Endothelial cell of umbilical vein (primary cell): Measurements from ENCODE around the gene EEF1AKMT2. TPM values are rescaled to one million over a fixed set of nuclear protein-coding genes. Genes with fewer than 3 reads are reported as not detected.

ENCODE experiments used
- BruUV-seq: library from RNA; stranded (reverse); fragments of 400-500 nt; replicated peaks from 2 replicates; lab custom pipeline; 2021; lab: Mats Ljungman, UMichigan
- CTCF ChIA-PET: fragments of 300-600, 350-600 bp; sonication (Branson Sonifier 250); formaldehyde crosslinking; loops from one replicate; lab custom pipeline; 2021; ENCODE audit warnings: antibody characterized with exemption, inconsistent platforms; lab: Charles Lee
- POLR2A ChIA-PET: fragments of 300-600, 350-600 bp; sonication (Branson Sonifier 250); formaldehyde crosslinking; loops from one replicate; lab custom pipeline; 2021; ENCODE audit warnings: antibody characterized with exemption, inconsistent platforms; lab: Charles Lee
- DNase-seq: peaks from one replicate; pipeline ENCODE4 v3.0.0-alpha.2; 2011; ENCODE audit warnings: low read depth, low spot score
- FAIRE-seq: peaks from 2 replicates; lab custom pipeline; 2011; peaks lifted over from hg19 to GRCh38; lab: Jason Lieb, UNC
- H2AFZ ChIP-seq: 2 replicates; pipeline ENCODE4 v1.6.0; 2012; ENCODE audit warnings: low read depth, low read length, control low read depth, inconsistent platforms
- H3K27ac ChIP-seq: 2 replicates; pipeline ENCODE4 v1.5.1; 2011; ENCODE audit warnings: low read depth, mild to moderate bottlenecking, control low read depth, low read length, moderate library complexity; ENCODE audit not compliant: insufficient read depth
- H3K27me3 ChIP-seq, 2 experiments: 2 replicates each; pipeline versions ENCODE4 v1.6.0 to v1.6.1; 2011; ENCODE audit warnings: low read length in 2 of 2, mixed read lengths in 1 of 2; ENCODE audit not compliant: control insufficient read depth in 2 of 2, insufficient read depth in 2 of 2
- H3K36me3 ChIP-seq, 2 experiments: 2 replicates in 1 of 2; 3 replicates in 1 of 2; pipeline ENCODE4 v1.5.1; 2011; ENCODE audit warnings: low read length in 2 of 2, mild to moderate bottlenecking in 1 of 2, moderate library complexity in 1 of 2; ENCODE audit not compliant: control insufficient read depth in 2 of 2, insufficient read depth in 2 of 2; ENCODE audit errors: extremely low read depth in 1 of 2
- H3K4me1 ChIP-seq: 3 replicates; pipeline ENCODE4 v1.5.1; 2011; ENCODE audit warnings: mild to moderate bottlenecking, low read length; ENCODE audit not compliant: control insufficient read depth, insufficient read depth; ENCODE audit errors: extremely low read depth
- H3K4me2 ChIP-seq: 2 replicates; pipeline ENCODE4 v1.6.1; 2011; ENCODE audit warnings: low read length, control low read depth, mixed read lengths; ENCODE audit not compliant: insufficient read depth
- H3K4me3 ChIP-seq, 3 experiments: fragments of 200-600 bp in 1 of 3; sonication (generic), shearing (Covaris generic) in 1 of 3; replicated peaks in 1 of 3; 2 replicates each; pipeline ENCODE4 v1.5.1; 2011 to 2016; ENCODE audit warnings: control low read depth in 3 of 3, low read length in 3 of 3, mild to moderate bottlenecking in 2 of 3, inconsistent platforms in 1 of 3, low read depth in 1 of 3, moderate library complexity in 1 of 3; ENCODE audit not compliant: insufficient read depth in 1 of 3
- H3K79me2 ChIP-seq: 2 replicates; pipeline ENCODE4 v1.6.0; 2012; ENCODE audit warnings: low read length, inconsistent platforms; ENCODE audit not compliant: control insufficient read depth, insufficient read depth
- H3K9ac ChIP-seq: replicated peaks from 2 replicates; pipeline ENCODE3; 2011; ENCODE audit warnings: low read length, control low read depth; ENCODE audit not compliant: insufficient read depth; ENCODE audit errors: extremely low read depth
- H3K9me1 ChIP-seq: replicated peaks from 3 replicates; pipeline ENCODE4 v1.6.0; 2011; ENCODE audit warnings: mild to moderate bottlenecking, low read length; ENCODE audit not compliant: control insufficient read depth, insufficient read depth; ENCODE audit errors: extremely low read depth
- H3K9me3 ChIP-seq: replicated peaks from 2 replicates; pipeline ENCODE4 v1.5.1; 2012; ENCODE audit warnings: low read length, inconsistent platforms; ENCODE audit not compliant: control insufficient read depth, insufficient read depth
- H4K20me1 ChIP-seq: replicated peaks from 2 replicates; pipeline ENCODE3; 2011; ENCODE audit warnings: mild to moderate bottlenecking, low read length; ENCODE audit not compliant: control insufficient read depth, insufficient read depth; ENCODE audit errors: extremely low read depth
- CTCF ChIP-seq, 2 donors: IDR thresholded peaks; 1 replicate in 1 of 2; 2 replicates in 1 of 2; pipeline ENCODE4 v1.5.1; 2011; ENCODE audit warnings: low read length in 2 of 2, mild to moderate bottlenecking in 2 of 2, moderate library complexity in 2 of 2, control low read depth in 1 of 2, inconsistent platforms in 1 of 2, low read depth in 1 of 2; ENCODE audit not compliant: insufficient read depth in 1 of 2; ENCODE audit errors: extremely low read depth in 1 of 2
- EZH2 ChIP-seq: IDR thresholded peaks from 2 replicates; pipeline ENCODE4 v1.6.1; 2012; ENCODE audit warnings: borderline replicate concordance, low read depth, mild to moderate bottlenecking, moderate library complexity, low read length, inconsistent platforms; ENCODE audit not compliant: severe bottlenecking
- FOS ChIP-seq: IDR thresholded peaks from 2 replicates; pipeline ENCODE4 v1.6.1; 2011; ENCODE audit warnings: mild to moderate bottlenecking, low read length, moderate library complexity, borderline replicate concordance; ENCODE audit not compliant: insufficient read depth
- GATA2 ChIP-seq: IDR thresholded peaks from 2 replicates; pipeline ENCODE4 v1.7.0; 2011; ENCODE audit warnings: low read depth, mild to moderate bottlenecking, moderate library complexity, mixed read lengths, low read length; ENCODE audit not compliant: insufficient read length, insufficient read depth
- JUN ChIP-seq: IDR thresholded peaks from 2 replicates; pipeline ENCODE4 v1.6.1; 2011; ENCODE audit warnings: borderline replicate concordance, low read depth; ENCODE audit not compliant: insufficient read length, insufficient read depth
- MYC ChIP-seq: IDR thresholded peaks from one replicate; pipeline ENCODE4 v1.6.1; 2011; ENCODE audit warnings: mild to moderate bottlenecking, low read depth, low read length
- POLR2A ChIP-seq: IDR thresholded peaks from 2 replicates; pipeline ENCODE4 v1.6.1; 2012; ENCODE audit warnings: low read depth, mild to moderate bottlenecking, control low read depth, low read length
- POLR2AphosphoS5 ChIP-seq: IDR thresholded peaks from 2 replicates; pipeline ENCODE4 v1.6.1; 2012; ENCODE audit warnings: low read depth, mild to moderate bottlenecking, control low read depth, low read length, moderate library complexity; ENCODE audit not compliant: insufficient read depth
- dilution Hi-C: fragments of 300-500 bp; cut with MboI; formaldehyde crosslinking; loops from one replicate; pipeline ENCODE4 v1.15.0; 2019; ENCODE audit warnings: low sequenced_read_pairs; ENCODE audit not compliant: extremely low pct_ligation_motif_present
- intact Hi-C: fragments of 100-400 bp; cut with micrococcal nuclease; formaldehyde crosslinking; loops from one replicate; pipeline ENCODE4 v1.10.0; 2022
- polyA plus RNA-seq, 4 experiments: library from polyadenylated mRNA; depleted of rRNA in 3 of 4; stranded (reverse) in 3 of 4; unstranded in 1 of 4; fragments of >200 nt; gene quantifications; 2 replicates each; pipeline versions ENCODE4 v1.2.1 to v1.2.3, GENCODE V29; 2011 to 2012; ENCODE audit warnings: missing spikeins in 1 of 4
- total RNA-seq: library from RNA; stranded (reverse); gene quantifications from 2 replicates; pipeline ENCODE4 v1.2.3, GENCODE V29; 2021

Gene EEF1AKMT2
- total and polyA plus RNA-seq, 2 donors (not counting 3 experiments of a cell fraction or from before 2014, with no cell fraction given), result 8.5 to 21.3 TPM

DNA sequence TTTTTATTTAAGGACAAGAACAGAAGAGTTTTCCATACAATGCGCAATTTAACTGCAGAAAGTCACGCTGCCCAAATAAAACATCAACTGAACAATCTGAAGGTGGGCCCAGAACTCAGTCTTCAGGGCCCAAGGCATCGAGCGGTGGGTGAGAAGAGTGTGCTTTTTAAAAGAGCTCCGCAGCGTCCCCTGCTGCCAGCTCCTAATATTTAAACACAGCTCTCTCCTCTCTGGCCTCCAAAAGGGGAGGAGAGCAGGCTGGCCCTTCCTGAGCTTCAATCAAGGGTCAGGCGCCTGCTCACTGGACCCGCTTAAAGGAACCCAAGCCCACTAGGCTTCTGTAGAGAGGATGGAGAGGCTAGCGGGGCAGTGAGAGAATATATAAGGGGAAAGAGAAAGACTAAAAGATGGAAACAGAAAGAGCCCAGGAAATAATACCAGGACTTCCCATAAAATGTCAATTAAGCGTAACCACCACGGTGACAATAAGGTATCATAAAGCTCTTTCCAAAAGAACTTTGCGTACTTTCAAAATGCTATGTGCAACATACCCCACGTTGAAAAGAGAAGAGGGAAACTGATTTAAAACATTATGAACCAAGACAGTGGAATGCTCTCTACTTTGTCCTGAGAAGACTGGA, 50.3 kb downstream of the EEF1AKMT2 start:
- BruUV-seq, result no TSS peak
- peak; percentile 96 for FAIRE-seq

More for the DNA sequence above, 50.3 kb downstream of the EEF1AKMT2 start:
- Histone ChIP-seq H3K4me1 (peaks cover 39% of the 10 kb centered on the region), H3K36me3 (no peaks in the 10 kb centered on the region), H3K27ac (no peak overlapping the region), H2AFZ (no peak overlapping the region), H4K20me1 (no peaks in the 10 kb centered on the region), H3K9ac (no peak overlapping the region), H3K79me2 (peaks cover 31% of the 10 kb centered on the region), H3K9me3 (no peaks in the 10 kb centered on the region), H3K4me3 (peak overlapping the region in 1 of 3 experiments; percentile 17), H3K9me1 (no peaks in the 10 kb centered on the region), H3K27me3 (no peaks in the 10 kb centered on the region), H3K4me2 (peak overlapping the region; percentile 80)
- TF ChIP-seq EZH2, result no peak
- no peak for TF ChIP-seq JUN
- TF ChIP-seq CTCF (IDR thresholded peaks at IDR 0.05; ENCODE audit: extremely low read depth in 1 of 2, insufficient read depth in 1 of 2, low read depth in 1 of 2, low read length in 2 of 2), result peak; percentile 77 to 81
- TF ChIP-seq FOS, result no peak
- no peak for TF ChIP-seq MYC
- TF ChIP-seq POLR2AphosphoS5, result no peak
- no peak for TF ChIP-seq GATA2
- no peak for TF ChIP-seq POLR2A
- dilution Hi-C loops (no loop called here), intact Hi-C loops (loop anchor here (1.0 to 5.0 kb wide), 8 partner anchors 22 to 324 kb away; partner anchors contain the start of gene OAT)
- POLR2A ChIA-PET, result interaction anchor here (1.7 kb wide), 1 partner anchor 23 kb away, joined by 5 read pairs; no protein-coding TSS in a partner anchor
- CTCF ChIA-PET, result interaction anchor here (0.6 to 4.7 kb wide), 60 partner anchors 8 to 338 kb away, joined by 3 to 226 read pairs (median 6); partner anchors contain the start of genes EEF1AKMT2 and LHPP
- peak; percentile 85 for DNase-seq
